Endothelial cell of umbilical vein (primary cell): Measurements from ENCODE around the gene RPRM. TPM values are rescaled to one million over a fixed set of nuclear protein-coding genes. Genes with fewer than 3 reads are reported as not detected.

Experiments
- BruUV-seq: library from RNA; stranded (reverse); fragments of 400-500 nt; replicated peaks from 2 replicates; lab custom pipeline; 2021; lab: Mats Ljungman, UMichigan
- CTCF ChIA-PET: fragments of 300-600, 350-600 bp; sonication (Branson Sonifier 250); formaldehyde crosslinking; loops from one replicate; lab custom pipeline; 2021; ENCODE audit warnings: antibody characterized with exemption, inconsistent platforms; lab: Charles Lee
- POLR2A ChIA-PET: fragments of 300-600, 350-600 bp; sonication (Branson Sonifier 250); formaldehyde crosslinking; loops from one replicate; lab custom pipeline; 2021; ENCODE audit warnings: antibody characterized with exemption, inconsistent platforms; lab: Charles Lee
- DNase-seq: peaks from one replicate; pipeline ENCODE4 v3.0.0-alpha.2; 2011; ENCODE audit warnings: low read depth, low spot score
- FAIRE-seq: peaks from 2 replicates; lab custom pipeline; 2011; peaks lifted over from hg19 to GRCh38; lab: Jason Lieb, UNC
- H2AFZ ChIP-seq: 2 replicates; pipeline ENCODE4 v1.6.0; 2012; ENCODE audit warnings: low read depth, low read length, control low read depth, inconsistent platforms
- H3K27ac ChIP-seq: 2 replicates; pipeline ENCODE4 v1.5.1; 2011; ENCODE audit warnings: low read depth, mild to moderate bottlenecking, control low read depth, low read length, moderate library complexity; ENCODE audit not compliant: insufficient read depth
- H3K27me3 ChIP-seq, 2 experiments: 2 replicates each; pipeline versions ENCODE4 v1.6.0 to v1.6.1; 2011; ENCODE audit warnings: low read length in 2 of 2, mixed read lengths in 1 of 2; ENCODE audit not compliant: control insufficient read depth in 2 of 2, insufficient read depth in 2 of 2
- H3K36me3 ChIP-seq, 2 experiments: 2 replicates in 1 of 2; 3 replicates in 1 of 2; pipeline ENCODE4 v1.5.1; 2011; ENCODE audit warnings: low read length in 2 of 2, mild to moderate bottlenecking in 1 of 2, moderate library complexity in 1 of 2; ENCODE audit not compliant: control insufficient read depth in 2 of 2, insufficient read depth in 2 of 2; ENCODE audit errors: extremely low read depth in 1 of 2
- H3K4me1 ChIP-seq: 3 replicates; pipeline ENCODE4 v1.5.1; 2011; ENCODE audit warnings: mild to moderate bottlenecking, low read length; ENCODE audit not compliant: control insufficient read depth, insufficient read depth; ENCODE audit errors: extremely low read depth
- H3K4me2 ChIP-seq: 2 replicates; pipeline ENCODE4 v1.6.1; 2011; ENCODE audit warnings: low read length, control low read depth, mixed read lengths; ENCODE audit not compliant: insufficient read depth
- H3K4me3 ChIP-seq, 3 experiments: fragments of 200-600 bp in 1 of 3; sonication (generic), shearing (Covaris generic) in 1 of 3; replicated peaks in 1 of 3; 2 replicates each; pipeline ENCODE4 v1.5.1; 2011 to 2016; ENCODE audit warnings: control low read depth in 3 of 3, low read length in 3 of 3, mild to moderate bottlenecking in 2 of 3, inconsistent platforms in 1 of 3, low read depth in 1 of 3, moderate library complexity in 1 of 3; ENCODE audit not compliant: insufficient read depth in 1 of 3
- H3K79me2 ChIP-seq: 2 replicates; pipeline ENCODE4 v1.6.0; 2012; ENCODE audit warnings: low read length, inconsistent platforms; ENCODE audit not compliant: control insufficient read depth, insufficient read depth
- H3K9ac ChIP-seq: replicated peaks from 2 replicates; pipeline ENCODE3; 2011; ENCODE audit warnings: low read length, control low read depth; ENCODE audit not compliant: insufficient read depth; ENCODE audit errors: extremely low read depth
- H3K9me1 ChIP-seq: replicated peaks from 3 replicates; pipeline ENCODE4 v1.6.0; 2011; ENCODE audit warnings: mild to moderate bottlenecking, low read length; ENCODE audit not compliant: control insufficient read depth, insufficient read depth; ENCODE audit errors: extremely low read depth
- H3K9me3 ChIP-seq: replicated peaks from 2 replicates; pipeline ENCODE4 v1.5.1; 2012; ENCODE audit warnings: low read length, inconsistent platforms; ENCODE audit not compliant: control insufficient read depth, insufficient read depth
- H4K20me1 ChIP-seq: replicated peaks from 2 replicates; pipeline ENCODE3; 2011; ENCODE audit warnings: mild to moderate bottlenecking, low read length; ENCODE audit not compliant: control insufficient read depth, insufficient read depth; ENCODE audit errors: extremely low read depth
- CTCF ChIP-seq, 2 donors: IDR thresholded peaks; 1 replicate in 1 of 2; 2 replicates in 1 of 2; pipeline ENCODE4 v1.5.1; 2011; ENCODE audit warnings: low read length in 2 of 2, mild to moderate bottlenecking in 2 of 2, moderate library complexity in 2 of 2, control low read depth in 1 of 2, inconsistent platforms in 1 of 2, low read depth in 1 of 2; ENCODE audit not compliant: insufficient read depth in 1 of 2; ENCODE audit errors: extremely low read depth in 1 of 2
- EZH2 ChIP-seq: IDR thresholded peaks from 2 replicates; pipeline ENCODE4 v1.6.1; 2012; ENCODE audit warnings: borderline replicate concordance, low read depth, mild to moderate bottlenecking, moderate library complexity, low read length, inconsistent platforms; ENCODE audit not compliant: severe bottlenecking
- FOS ChIP-seq: IDR thresholded peaks from 2 replicates; pipeline ENCODE4 v1.6.1; 2011; ENCODE audit warnings: mild to moderate bottlenecking, low read length, moderate library complexity, borderline replicate concordance; ENCODE audit not compliant: insufficient read depth
- GATA2 ChIP-seq: IDR thresholded peaks from 2 replicates; pipeline ENCODE4 v1.7.0; 2011; ENCODE audit warnings: low read depth, mild to moderate bottlenecking, moderate library complexity, mixed read lengths, low read length; ENCODE audit not compliant: insufficient read length, insufficient read depth
- JUN ChIP-seq: IDR thresholded peaks from 2 replicates; pipeline ENCODE4 v1.6.1; 2011; ENCODE audit warnings: borderline replicate concordance, low read depth; ENCODE audit not compliant: insufficient read length, insufficient read depth
- MAX ChIP-seq: IDR thresholded peaks from 2 replicates; pipeline ENCODE4 v1.6.1; 2011; ENCODE audit not compliant: insufficient read depth, insufficient read length
- MYC ChIP-seq: IDR thresholded peaks from one replicate; pipeline ENCODE4 v1.6.1; 2011; ENCODE audit warnings: mild to moderate bottlenecking, low read depth, low read length
- POLR2A ChIP-seq: IDR thresholded peaks from 2 replicates; pipeline ENCODE4 v1.6.1; 2012; ENCODE audit warnings: low read depth, mild to moderate bottlenecking, control low read depth, low read length
- POLR2AphosphoS5 ChIP-seq: IDR thresholded peaks from 2 replicates; pipeline ENCODE4 v1.6.1; 2012; ENCODE audit warnings: low read depth, mild to moderate bottlenecking, control low read depth, low read length, moderate library complexity; ENCODE audit not compliant: insufficient read depth
- dilution Hi-C: fragments of 300-500 bp; cut with MboI; formaldehyde crosslinking; loops from one replicate; pipeline ENCODE4 v1.15.0; 2019; ENCODE audit warnings: low sequenced_read_pairs; ENCODE audit not compliant: extremely low pct_ligation_motif_present
- intact Hi-C: fragments of 100-400 bp; cut with micrococcal nuclease; formaldehyde crosslinking; loops from one replicate; pipeline ENCODE4 v1.10.0; 2022
- polyA plus RNA-seq, 4 experiments: library from polyadenylated mRNA; depleted of rRNA in 3 of 4; stranded (reverse) in 3 of 4; unstranded in 1 of 4; fragments of >200 nt; gene quantifications; 2 replicates each; pipeline versions ENCODE4 v1.2.1 to v1.2.3, GENCODE V29; 2011 to 2012; ENCODE audit warnings: missing spikeins in 1 of 4
- small RNA-seq: library from RNA; depleted of rRNA; stranded (forward); fragments of <200 nt; gene quantifications from one replicate; pipeline ENCODE3, GENCODE V24; 2012; ENCODE audit warnings: low replicate concordance, low read depth; ENCODE audit not compliant: insufficient read depth, insufficient read length
- total RNA-seq: library from RNA; stranded (reverse); gene quantifications from 2 replicates; pipeline ENCODE4 v1.2.3, GENCODE V29; 2021

The RPRM gene
- total and polyA plus RNA-seq, 2 donors (not counting 3 experiments of a cell fraction or from before 2014, with no cell fraction given) = not detected

GRCh38 chr2:153431114-153431513 is 47.4 kb downstream of the RPRM start:
- no peak overlapping the region for H3K4me3 ChIP-seq
- H3K9me1 ChIP-seq = no peaks in the 10 kb centered on the region
- no peaks in the 10 kb centered on the region for H3K79me2 ChIP-seq
- dilution Hi-C loops (no loop called here), intact Hi-C loops (no loop called here)
- no TSS peak for BruUV-seq
- ChIA-PET CTCF (no interaction called here), POLR2A (no interaction called here)
- no peaks in the 10 kb centered on the region for H3K9me3 ChIP-seq
- FAIRE-seq (no peak), DNase-seq (no peak)
- H3K27me3 ChIP-seq = no peaks in the 10 kb centered on the region
- no peak overlapping the region for H3K27ac ChIP-seq
- H3K4me1 ChIP-seq = no peaks in the 10 kb centered on the region
- no peak overlapping the region for H2AFZ ChIP-seq
- no peak overlapping the region for H3K4me2 ChIP-seq
- H4K20me1 ChIP-seq = no peaks in the 10 kb centered on the region
- no peaks in the 10 kb centered on the region for H3K36me3 ChIP-seq
- H3K9ac ChIP-seq = no peak overlapping the region
- TF ChIP-seq EZH2 (no peak), MAX (no peak), GATA2 (no peak), JUN (no peak), POLR2AphosphoS5 (no peak), MYC (no peak), POLR2A (no peak), CTCF (IDR thresholded peaks at IDR 0.05; ENCODE audit: extremely low read depth in 1 of 2, insufficient read depth in 1 of 2, low read depth in 1 of 2, low read length in 2 of 2) (no peak), FOS (no peak)

Small RNA genes lying within 50 kb of the gene (small RNA-seq; reads per million reads assigned to genes)
- gene RF00275 = not detected
